Nephron (organoid): ENCODE measurements around the gene KCNH1.

Source experiments
- H3K27ac Mint-ChIP-seq, 3 experiments: 2 replicates each; pipeline ENCODE4 v1.8.0; 2020; ENCODE audit warnings: mixed read lengths in 3 of 3, mild to moderate bottlenecking in 2 of 3, moderate library complexity in 1 of 3
- H3K27me3 Mint-ChIP-seq: 2 replicates; pipeline ENCODE4 v1.8.0; 2021; ENCODE audit warnings: low read depth, mild to moderate bottlenecking, moderate library complexity, mixed read lengths
- H3K36me3 Mint-ChIP-seq: 2 replicates; pipeline ENCODE4 v1.8.0; 2020; ENCODE audit warnings: low read depth, mixed read lengths
- H3K4me1 Mint-ChIP-seq: 2 replicates; pipeline ENCODE4 v1.8.0; 2020; ENCODE audit warnings: mixed read lengths
- H3K4me3 Mint-ChIP-seq, 3 experiments: 2 replicates each; pipeline ENCODE4 v1.8.0; 2020; ENCODE audit warnings: mild to moderate bottlenecking in 3 of 3, mixed read lengths in 3 of 3, moderate library complexity in 2 of 3
- H3K9me3 Mint-ChIP-seq: 2 replicates; pipeline ENCODE4 v1.8.0; 2020; ENCODE audit warnings: mixed read lengths
- TF ChIP-seq, protein P1 (sequence below), 3 experiments: fragments of 200-600 bp; sonication (generic); IDR thresholded peaks; one replicate each; pipeline ENCODE4 v1.5.0; 2021; ENCODE audit warnings: antibody characterized with exemption in 3 of 3; ENCODE audit not compliant: unreplicated experiment in 3 of 3

KCNH1 gene

DNA sequence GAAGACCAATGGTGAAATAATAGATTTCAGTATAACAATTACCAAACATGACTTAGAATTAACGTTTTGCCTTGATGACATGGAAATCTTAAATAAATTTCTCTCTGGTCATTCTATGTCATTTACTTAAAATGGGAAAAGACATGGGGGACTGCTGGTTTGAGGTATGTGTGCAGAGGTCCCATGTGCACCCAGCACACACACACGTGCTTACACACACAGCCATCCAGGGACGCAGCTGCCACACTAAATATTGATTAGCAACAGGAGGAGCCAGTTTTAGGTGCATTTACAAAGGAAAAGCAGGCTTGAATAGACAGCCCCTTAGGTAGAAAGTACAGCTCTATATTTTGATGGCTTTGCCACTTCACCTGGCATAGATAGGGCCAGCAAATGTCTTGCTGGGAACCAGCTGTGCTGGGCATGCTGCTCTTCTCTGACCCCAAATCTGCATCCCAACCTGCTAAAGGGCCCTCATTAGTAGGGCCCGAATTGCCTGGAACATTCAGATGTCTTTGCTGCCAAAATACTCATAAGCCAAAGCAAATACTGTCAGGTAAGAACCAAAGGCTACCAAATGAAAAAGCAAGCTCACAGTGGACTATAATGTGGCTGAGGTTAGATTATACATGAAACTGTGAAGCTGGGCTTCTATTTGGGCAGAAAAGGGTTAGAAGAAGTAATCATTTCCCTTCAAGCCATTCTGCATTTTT, 405.4 kb downstream of the KCNH1 start:
- Mint-ChIP-seq H3K36me3 (no peaks in the 10 kb centered on the region), H3K4me1 (no peaks in the 10 kb centered on the region), H3K27me3 (peaks cover 19% of the 10 kb centered on the region), H3K4me3 (no peak overlapping the region), H3K9me3 (no peaks in the 10 kb centered on the region), H3K27ac (no peak overlapping the region)
- TF ChIP-seq, protein P1, sequence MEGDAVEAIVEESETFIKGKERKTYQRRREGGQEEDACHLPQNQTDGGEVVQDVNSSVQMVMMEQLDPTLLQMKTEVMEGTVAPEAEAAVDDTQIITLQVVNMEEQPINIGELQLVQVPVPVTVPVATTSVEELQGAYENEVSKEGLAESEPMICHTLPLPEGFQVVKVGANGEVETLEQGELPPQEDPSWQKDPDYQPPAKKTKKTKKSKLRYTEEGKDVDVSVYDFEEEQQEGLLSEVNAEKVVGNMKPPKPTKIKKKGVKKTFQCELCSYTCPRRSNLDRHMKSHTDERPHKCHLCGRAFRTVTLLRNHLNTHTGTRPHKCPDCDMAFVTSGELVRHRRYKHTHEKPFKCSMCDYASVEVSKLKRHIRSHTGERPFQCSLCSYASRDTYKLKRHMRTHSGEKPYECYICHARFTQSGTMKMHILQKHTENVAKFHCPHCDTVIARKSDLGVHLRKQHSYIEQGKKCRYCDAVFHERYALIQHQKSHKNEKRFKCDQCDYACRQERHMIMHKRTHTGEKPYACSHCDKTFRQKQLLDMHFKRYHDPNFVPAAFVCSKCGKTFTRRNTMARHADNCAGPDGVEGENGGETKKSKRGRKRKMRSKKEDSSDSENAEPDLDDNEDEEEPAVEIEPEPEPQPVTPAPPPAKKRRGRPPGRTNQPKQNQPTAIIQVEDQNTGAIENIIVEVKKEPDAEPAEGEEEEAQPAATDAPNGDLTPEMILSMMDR (IDR thresholded peaks at IDR 0.05; ENCODE audit: unreplicated experiment in 3 of 3): no peak

DNA sequence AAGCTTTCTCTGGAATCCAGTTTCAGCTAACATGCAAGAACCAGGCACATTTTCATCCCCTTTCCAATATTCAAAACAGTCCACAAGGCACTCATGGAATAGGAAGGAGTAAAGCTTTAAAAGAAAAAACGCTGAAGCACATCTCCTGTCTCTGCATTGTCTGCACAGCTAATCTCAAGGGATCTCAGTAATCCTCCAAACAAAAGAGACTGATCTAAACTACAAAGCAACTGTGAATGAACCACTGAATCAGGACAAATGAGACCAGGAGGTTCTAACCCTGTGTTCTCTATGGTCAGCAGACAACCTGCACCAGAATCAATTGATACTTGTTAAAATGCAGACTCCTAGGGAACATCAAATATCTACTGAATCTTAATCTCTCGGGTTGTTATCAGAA, 406.2 kb downstream of the KCNH1 start:
- no peaks in the 10 kb centered on the region for H3K4me1 Mint-ChIP-seq
- no peak overlapping the region for H3K4me3 Mint-ChIP-seq
- TF ChIP-seq, protein P1 (IDR thresholded peaks at IDR 0.05; ENCODE audit: unreplicated experiment in 3 of 3): no peak
- H3K27me3 Mint-ChIP-seq: peaks cover 19% of the 10 kb centered on the region
- no peaks in the 10 kb centered on the region for H3K9me3 Mint-ChIP-seq
- no peaks in the 10 kb centered on the region for H3K36me3 Mint-ChIP-seq
- no peak overlapping the region for H3K27ac Mint-ChIP-seq

DNA sequence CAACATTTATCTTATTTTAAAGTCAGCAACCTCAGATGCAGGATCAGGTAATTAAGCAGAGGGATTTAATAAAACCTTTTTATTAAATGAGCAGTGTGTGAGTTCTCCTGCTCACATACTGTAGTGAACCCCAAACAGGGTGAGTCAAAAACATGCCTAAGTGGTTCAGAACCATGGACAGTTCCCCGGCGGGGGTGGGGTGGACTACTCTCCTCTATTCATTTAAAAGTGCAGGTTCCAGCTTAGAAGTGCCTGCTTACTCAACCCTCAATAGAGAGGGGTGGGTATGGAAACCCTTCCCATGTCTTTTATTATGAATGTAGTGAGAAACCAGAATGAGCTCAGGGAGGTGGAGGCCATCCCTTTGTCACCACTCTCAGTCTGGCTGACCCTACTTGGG, 407.3 kb downstream of the KCNH1 start:
- Mint-ChIP-seq H3K27me3 (peaks cover 19% of the 10 kb centered on the region), H3K27ac (no peak overlapping the region), H3K4me3 (no peak overlapping the region), H3K9me3 (no peaks in the 10 kb centered on the region), H3K36me3 (no peaks in the 10 kb centered on the region), H3K4me1 (no peaks in the 10 kb centered on the region)
- TF ChIP-seq, protein P1 (IDR thresholded peaks at IDR 0.05; ENCODE audit: unreplicated experiment in 3 of 3): no peak

DNA sequence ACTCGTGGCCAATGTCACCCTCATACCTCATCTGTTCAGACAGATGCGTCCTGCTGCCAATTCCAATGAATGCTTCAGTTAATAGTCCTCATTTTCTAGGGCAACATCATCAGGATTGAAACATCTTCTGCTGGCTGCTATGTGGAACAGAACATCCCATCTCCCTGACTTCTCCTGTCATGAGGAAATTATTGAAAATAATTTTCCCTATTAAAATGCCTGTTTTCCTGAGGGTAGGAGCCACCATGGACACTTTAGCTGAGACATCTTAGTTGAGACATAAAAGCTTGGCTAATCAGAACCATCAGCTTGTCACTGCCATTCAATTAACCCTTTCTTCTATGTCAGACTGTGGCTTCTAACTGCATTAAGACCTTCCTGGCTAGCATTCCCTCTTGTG, 409.2 kb downstream of the KCNH1 start:
- no peaks in the 10 kb centered on the region for H3K9me3 Mint-ChIP-seq
- no peaks in the 10 kb centered on the region for H3K4me1 Mint-ChIP-seq
- H3K27ac Mint-ChIP-seq: no peak overlapping the region
- no peak overlapping the region for H3K4me3 Mint-ChIP-seq
- H3K36me3 Mint-ChIP-seq: no peaks in the 10 kb centered on the region
- H3K27me3 Mint-ChIP-seq: peaks cover 19% of the 10 kb centered on the region
- TF ChIP-seq, protein P1 (IDR thresholded peaks at IDR 0.05; ENCODE audit: unreplicated experiment in 3 of 3): no peak

DNA sequence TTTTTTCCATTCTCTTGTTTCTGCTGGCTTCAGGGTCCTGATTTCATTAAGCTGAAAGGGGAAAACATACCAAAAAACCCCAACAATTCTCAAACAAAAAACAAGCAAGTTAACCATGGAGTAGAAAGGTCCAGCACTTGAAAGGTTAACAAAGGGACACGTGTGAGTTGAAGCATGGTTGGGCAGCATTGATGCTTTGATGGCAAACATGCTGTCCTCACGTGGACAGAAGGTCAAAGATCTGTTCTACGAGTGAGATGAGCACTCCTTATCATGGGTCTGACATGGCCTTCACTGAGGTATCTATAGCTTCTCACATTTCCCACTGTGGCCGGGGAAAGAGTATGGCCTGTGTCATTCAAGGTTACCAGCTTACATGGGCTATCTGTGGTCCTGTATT, 410.3 kb downstream of the KCNH1 start:
- Mint-ChIP-seq H3K4me1 (no peaks in the 10 kb centered on the region), H3K4me3 (no peak overlapping the region), H3K27ac (no peak overlapping the region), H3K36me3 (no peaks in the 10 kb centered on the region), H3K27me3 (peaks cover 19% of the 10 kb centered on the region), H3K9me3 (no peaks in the 10 kb centered on the region)
- TF ChIP-seq, protein P1 (IDR thresholded peaks at IDR 0.05; ENCODE audit: unreplicated experiment in 3 of 3): no peak

DNA sequence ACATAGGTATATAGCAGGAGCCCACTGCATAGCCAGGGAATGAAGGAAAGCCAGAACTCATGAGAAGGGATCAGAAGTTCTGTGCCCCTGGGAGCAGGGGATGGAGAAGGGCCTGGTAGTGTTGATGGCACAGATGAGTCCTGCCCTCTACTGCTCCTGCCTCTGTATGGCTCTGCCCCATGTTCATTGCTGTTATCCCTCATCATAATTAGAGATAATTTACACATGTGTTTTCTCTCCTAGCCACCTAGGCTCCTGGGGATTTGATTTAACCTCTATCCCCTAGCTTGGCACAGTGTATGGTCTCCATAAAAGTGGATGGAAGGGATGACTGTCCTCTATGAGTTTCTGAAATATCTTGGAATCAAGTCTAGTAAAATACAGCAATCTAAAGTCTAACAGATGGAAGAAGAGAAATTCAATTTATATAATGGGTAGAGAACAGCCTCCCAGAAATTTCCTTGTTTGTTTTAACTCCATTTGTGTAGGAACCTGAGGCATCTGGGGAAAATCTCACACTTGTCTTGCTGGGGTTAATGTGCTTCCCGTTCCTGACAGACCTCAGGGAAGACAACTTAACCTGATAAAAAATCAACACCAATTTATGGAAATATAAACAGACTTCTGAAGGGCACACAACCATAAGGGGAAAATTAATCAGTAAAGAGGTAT, 411.4 kb downstream of the KCNH1 start:
- peaks cover 13% of the 10 kb centered on the region for H3K27me3 Mint-ChIP-seq
- H3K36me3 Mint-ChIP-seq: no peaks in the 10 kb centered on the region
- H3K27ac Mint-ChIP-seq: no peak overlapping the region
- no peaks in the 10 kb centered on the region for H3K9me3 Mint-ChIP-seq
- H3K4me1 Mint-ChIP-seq: no peaks in the 10 kb centered on the region
- TF ChIP-seq, protein P1 (IDR thresholded peaks at IDR 0.05; ENCODE audit: unreplicated experiment in 3 of 3): no peak
- no peak overlapping the region for H3K4me3 Mint-ChIP-seq
